Measurements from ENCODE around the gene TXNDC11.

- TF ChIP-seq POLR2A (IDR thresholded peaks at IDR 0.05) (no peak), CTCF (IDR thresholded peaks at IDR 0.05) (no peak)
Observed at GRCh38 chr16:11666103-11667055, 76.3 kb downstream of the TXNDC11 start.

Data from breast epithelium (tissue), 3 donors.